GM18861 (cell line): ENCODE results near the gene NLGN1.

Experiments used
- ATAC-seq: cut with Tn5 transposase; IDR thresholded peaks from one replicate; pipeline ENCODE4 v1.9.1; 2021; ENCODE audit not compliant: unreplicated experiment

Gene NLGN1

DNA sequence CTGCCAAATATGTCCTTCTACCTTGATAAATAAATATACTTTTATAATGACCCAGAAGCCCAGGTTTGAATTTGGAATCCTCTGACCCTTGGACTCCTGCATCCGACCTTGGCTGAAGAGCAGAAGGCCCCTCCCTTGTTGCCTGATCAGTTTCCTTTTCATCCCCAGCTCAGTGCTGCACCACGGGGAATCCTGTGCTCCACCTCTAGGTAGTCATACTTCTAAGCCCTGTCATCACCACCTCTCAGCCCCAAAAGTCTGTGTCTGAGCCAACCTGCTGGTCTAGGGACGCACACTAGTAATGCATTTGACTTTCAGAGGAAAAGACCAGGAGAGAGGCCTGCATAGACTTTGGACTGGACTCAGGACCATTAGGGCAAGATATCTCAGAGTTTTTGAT is 310.6 kb downstream of the NLGN1 start:
- no peak for ATAC-seq

DNA sequence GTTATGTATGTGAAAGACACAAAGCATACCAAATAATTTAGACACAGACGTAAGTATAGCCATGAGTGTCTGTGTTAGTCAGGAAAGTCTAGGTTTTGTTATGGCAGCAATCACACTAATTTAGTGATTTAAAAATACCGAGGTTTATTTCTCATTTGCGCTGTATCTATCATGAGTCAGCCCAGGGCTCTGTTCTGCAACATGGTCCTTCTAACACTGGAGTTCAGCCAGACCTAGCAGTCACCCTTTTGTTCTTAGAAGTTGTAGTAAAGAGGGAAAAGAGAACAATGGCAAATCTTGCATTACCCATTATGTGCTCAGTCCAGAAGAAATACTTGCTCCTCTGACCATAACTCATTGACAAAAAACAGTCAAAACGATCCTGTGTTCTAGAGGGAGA is 311.5 kb downstream of the NLGN1 start:
- ATAC-seq = no peak

DNA sequence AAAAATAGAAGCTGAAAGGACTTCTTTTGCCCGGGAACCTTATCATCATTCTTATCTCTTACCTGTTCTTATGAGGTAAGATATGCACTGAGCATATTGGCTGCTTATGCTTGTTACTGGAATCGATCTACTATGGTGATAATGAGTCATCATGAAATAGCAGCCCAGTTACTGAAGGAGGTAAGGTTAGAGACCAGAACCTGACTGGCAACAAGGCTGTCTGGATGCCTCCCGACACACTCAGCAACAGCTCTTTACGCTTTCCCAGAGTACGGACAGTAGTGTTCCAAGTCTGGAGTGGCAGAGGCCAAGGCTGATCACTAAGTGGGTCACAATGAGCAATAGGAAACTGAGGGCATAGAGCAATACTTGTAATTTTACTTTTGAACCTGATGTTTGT is 314.1 kb downstream of the NLGN1 start:
- no peak for ATAC-seq

DNA sequence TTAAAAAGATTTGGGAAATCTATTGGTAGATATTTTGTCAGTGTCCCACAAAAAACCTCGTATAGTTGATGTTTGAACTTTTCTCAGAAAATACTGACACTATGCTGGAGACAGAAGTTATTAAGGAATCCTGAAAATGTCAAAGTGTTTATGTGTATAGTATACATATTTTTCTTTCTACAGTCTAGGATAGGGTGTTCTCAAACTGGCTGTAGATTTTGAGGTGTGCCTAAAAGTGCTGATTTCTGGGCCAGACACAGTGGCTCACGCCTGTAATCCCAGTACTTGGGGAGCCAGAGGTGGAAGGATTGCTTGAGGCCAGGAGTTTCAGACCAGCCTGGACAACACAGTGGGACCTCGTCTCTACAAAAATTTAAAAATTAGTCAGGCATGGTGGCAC is 322.0 kb downstream of the NLGN1 start:
- no peak for ATAC-seq

DNA sequence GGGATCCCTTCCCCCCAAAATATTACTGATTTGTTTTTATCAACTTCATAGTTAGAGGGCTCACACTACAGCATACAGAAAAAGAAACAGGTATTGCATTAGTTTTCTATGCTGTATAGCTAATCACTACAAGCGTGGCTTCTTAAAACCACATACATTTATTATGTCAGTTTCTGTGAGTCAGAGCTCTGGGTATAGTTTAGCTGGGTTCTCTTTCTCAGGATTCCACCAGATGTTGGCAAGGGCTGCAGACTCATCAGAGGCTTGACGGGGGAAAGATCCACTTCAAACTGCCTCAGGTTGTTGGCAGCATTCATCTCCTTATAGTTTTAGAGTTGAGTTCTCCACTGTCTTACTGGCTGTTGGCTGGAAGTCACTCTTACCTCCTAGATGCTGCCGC is 328.0 kb downstream of the NLGN1 start:
- ATAC-seq = no peak

DNA sequence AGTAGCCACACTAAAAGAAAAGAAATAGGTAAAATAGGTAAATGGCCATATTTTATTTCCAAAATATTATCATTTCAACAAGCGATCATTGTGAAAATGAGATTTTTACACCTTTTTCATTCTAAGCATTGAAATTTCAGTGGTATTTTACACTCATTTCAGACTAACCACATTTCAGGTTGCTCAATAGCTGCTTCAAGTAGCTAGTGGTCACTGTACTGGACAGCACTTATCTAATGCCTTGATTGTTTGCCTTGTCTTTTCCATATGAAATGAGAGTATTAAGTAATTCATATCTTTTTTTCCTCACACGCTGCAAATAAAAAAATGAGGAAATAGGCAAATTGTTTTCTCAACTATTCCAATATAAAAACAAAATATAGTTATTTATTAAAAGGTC is 332.8 kb downstream of the NLGN1 start:
- ATAC-seq = no peak

DNA sequence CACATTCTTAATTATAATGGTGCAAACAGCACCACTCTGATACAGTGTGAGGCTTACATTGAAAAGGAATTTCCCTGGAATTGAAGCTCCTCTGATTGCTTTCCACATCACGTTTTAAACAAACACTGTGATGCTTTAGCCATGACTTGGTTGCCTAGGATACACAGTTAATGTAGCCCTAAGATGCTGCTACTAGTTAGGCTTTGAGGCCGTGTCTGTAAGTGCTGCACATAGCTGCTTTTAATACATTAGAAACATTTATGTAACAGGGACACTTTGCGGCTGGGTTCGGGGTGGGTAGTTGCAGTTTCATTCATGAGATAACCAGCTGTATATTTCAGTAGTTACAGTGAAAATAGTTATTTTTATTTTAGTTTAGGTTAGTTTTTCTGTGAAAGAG is 334.7 kb downstream of the NLGN1 start:
- ATAC-seq = no peak

DNA sequence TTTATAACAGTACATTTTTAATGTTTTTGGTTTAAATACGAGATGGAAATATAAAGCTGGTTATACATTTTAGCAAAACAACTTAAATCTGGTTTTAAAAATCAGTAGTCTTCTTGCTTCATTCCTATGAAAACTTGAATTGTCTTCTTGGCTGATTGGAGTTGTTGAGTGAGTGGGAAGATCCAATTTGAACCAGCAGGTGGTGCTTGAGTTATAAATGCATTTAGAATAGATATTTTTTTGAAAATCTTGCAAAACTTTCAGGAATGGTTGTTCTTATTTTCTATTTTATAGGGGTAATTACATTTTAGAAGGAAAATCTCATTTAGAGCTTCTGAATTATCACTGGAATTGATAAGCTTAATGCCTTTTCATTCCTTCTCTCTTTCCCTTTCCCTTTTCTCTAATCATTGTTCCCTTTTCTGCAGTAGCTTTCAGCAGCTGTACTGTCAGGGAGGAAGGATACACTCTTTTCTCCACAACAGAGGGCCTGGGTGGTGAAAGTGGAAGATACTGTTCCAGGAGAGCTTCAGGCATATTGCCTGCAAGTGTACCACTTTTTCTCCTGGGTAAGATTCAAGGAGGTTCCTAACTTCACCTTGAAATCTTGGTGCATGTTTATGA is 335.6 kb downstream of the NLGN1 start:
- no peak for ATAC-seq

DNA sequence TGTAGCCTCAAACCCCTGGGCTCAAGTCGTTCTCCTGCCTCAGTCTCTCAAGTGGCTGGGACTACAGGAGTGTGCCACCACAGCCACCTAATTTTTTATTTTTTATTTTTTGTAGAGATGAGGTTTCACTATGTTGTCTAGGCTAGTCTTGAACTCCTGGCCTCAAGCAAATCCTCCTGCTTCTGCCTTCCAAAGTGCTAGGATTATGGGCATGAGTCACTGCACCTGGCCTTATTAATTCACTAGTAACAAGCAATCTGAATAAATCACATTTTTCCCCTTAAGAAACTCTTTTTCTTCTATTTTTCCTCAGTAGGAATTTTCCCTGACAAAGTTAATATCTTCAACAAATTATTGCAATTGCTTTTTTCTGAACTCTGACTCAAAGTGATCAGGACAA is 336.9 kb downstream of the NLGN1 start:
- no peak for ATAC-seq

DNA sequence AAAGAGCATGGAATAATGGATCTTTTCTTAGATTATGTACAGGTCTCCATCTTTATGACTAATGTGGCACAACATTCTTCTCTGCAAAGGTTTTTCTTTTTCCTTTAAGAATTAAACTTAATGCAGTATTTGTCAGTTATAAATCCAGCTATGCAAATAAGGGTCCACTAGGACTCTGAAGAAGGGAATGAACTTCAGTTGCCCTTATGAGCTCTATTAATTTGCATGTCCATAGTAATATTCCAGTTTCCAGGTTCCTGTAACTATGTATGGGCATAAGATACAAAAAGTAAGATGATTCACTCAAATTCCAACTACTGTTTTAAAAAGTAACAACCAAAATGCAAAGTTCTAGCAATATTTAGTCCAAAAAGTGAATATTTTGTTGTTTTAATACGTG is 337.4 kb downstream of the NLGN1 start:
- no peak for ATAC-seq

DNA sequence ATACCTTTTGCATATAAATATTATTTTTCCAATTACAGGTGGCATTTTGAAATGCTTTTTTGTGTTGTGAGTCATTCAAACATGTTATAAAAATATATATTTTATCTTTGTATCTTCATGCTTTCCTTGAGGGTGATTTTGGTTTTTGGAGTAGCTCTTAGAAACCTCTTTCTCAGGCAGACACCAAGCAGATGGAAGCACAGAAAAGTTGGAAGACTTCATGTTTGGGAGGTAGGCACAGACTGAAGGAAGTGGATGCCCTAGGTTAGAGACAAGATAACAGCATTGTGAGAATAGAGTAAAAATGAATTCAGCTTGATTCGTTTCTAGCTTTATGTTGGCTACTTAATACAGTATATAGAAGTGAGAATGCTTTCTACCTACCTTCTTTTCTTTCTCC is 338.3 kb downstream of the NLGN1 start:
- no peak for ATAC-seq

DNA sequence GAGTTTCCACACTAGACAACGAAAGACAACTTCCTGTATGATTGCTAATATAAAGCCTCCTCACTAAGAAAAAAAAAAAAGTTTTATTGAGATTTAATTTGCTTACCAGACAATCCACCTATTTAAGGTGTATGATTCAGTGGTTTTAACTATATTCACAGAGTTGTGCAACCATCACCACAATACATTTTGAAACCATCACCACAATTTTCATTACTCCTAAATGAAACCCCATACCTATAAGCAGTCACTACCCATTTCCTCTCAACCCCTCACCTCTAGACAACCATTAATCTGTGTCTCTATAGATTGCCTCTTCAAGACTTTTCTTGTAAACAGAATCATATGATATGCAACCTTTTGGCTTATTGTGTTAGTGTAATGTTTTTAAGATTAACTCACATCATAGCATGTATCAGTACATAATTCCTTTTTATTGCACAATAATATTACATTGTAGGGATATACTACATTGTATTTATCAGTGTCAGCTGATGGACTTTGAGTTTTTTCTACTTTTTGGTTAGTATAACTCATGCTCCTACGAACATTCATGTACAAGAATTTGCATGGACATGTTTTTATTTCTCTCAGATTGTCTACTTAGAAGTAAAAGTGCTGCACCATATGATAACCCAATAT is 339.7 kb downstream of the NLGN1 start:
- no peak for ATAC-seq

DNA sequence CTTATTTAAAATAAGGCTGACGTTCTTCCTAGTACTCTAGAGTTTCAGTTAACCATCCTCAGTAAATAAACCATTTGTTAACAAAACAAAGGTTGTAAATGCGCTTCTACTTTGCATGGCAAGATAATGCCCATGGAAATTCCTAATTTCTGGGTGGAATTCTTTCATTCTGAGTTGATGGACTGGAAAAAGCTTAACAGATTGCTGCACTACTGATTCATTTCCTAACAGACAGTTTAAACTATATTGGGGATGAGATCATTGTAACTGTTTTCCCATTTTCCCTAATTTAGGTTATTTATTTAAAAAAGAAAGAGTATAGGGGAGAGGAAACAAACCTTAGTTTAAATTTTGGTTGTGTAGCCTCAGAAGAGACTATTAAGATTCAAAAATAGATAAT is 342.2 kb downstream of the NLGN1 start:
- no peak for ATAC-seq

DNA sequence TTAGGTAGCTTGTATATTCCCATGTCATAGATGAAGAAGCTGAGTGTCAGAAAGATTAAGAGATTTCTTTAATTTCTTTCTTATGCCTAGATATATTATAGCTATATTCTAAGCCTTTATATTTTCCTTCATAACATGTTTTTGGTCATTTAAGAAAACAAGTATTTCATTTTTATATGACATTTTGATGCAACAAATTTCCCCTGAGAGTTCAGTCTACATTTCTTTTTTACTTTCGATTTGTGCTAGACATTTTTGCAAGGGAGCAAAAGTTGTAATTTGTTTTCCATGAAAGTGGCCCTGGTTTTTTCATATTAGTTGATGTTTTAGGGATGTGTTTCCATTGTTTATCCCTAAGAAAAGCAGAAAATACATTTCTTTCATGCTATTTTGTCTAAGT is 344.9 kb downstream of the NLGN1 start:
- ATAC-seq = no peak

DNA sequence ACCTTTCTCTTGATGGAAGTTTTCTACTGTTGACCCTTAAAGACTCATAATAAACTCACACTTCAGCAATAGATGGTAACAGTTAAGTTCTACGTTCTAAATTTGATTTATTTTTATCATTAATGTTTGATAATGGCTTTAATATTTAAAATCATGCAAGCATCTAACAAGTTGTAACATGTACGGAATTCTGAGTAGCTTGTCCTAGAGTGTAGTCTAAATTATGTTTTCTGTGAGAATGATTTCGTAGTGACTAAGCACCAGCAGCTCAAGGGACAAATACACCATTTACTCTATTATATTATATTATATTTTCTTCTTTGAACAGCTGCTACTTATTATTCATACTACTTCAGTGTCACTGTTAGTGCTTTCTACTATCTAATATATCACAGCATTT is 345.6 kb downstream of the NLGN1 start:
- ATAC-seq = no peak

DNA sequence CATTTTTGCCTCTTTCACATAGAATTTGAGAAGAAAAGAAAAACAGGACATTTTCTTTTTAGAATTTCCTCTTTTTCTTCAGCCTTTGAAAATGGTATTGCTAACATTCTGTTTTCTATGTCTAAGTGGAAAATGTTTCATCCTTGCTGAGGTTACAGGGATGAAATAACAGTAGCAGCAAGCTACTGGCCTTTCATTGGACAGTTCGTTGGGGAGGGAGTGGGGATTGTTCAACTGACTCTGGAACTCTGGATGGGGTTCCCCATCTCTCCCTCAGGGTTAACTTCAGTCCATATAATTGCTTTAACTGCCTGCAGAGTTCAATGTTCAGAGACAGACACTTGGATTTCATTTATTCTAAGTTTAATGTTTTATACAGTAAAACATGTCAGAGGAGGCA is 346.0 kb downstream of the NLGN1 start:
- no peak for ATAC-seq

DNA sequence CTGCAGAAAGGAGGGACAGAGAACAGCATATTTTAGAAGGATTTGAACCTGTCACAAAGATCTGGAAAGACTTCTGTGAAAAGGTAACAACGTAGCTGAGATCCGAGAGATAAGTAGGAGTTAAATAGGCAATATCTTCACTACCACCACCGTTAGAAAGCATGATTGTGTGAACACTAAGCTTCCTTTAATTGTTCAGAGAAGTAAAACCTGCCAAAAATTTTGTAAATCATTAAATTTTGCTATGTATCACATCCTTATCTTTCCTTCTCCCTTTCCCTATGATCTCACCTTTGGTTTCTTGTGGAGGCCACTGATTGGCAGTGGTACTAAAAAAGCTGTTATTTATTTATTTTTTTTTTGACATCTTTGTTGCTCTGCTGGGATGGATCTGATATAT is 346.9 kb downstream of the NLGN1 start:
- no peak for ATAC-seq

DNA sequence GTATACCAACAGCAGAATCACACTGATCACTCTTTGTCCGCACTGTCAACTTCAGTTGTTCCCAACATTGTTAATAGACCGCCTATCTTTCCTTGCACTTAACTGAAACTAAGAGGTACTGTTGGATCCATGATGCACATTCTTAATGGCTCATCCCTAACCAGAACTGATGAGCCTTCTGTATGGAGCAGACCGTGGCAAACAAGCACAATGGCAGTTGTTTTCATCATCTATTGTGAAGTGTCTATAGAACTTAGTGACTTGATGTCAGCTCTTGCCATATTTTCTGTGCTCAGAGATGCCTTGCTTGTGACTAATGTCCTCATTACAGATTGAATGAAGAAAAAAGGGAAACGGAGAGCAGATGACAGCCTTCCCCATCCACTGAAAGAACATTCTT is 347.4 kb downstream of the NLGN1 start:
- ATAC-seq = no peak

DNA sequence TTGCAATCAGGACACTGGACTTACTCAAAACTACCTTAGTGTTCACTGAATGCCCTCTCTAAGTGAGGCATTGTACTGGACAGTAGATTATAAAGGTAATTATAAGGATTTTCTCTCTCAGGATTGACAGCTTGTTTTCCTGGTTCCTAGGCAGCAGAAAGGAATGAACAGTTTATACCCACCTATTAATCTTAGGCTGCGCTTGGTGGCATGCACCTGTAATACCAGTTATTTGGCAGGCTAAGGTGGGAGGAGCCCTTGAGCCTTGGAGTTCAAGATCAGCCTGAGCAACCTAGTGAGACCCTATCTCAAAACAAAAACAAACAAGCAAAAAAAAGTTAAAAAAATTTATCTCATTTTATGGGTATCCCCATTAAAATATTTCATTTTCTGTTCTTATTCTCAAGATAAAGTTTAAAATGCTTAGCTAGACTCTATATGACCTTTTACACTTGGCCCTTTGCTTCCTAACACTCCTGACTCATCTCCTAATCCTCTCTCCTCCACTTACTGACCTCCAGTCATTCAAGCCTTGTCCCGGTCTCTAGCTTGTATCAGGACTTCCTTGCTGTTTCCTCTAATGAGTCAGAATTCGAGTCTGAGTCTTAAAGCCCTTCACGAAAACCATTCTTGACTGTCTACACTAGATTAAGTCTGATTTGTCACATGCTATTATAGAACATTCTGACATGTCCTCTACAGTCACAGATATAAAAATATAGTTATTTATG is 348.6 kb downstream of the NLGN1 start:
- ATAC-seq = no peak

DNA sequence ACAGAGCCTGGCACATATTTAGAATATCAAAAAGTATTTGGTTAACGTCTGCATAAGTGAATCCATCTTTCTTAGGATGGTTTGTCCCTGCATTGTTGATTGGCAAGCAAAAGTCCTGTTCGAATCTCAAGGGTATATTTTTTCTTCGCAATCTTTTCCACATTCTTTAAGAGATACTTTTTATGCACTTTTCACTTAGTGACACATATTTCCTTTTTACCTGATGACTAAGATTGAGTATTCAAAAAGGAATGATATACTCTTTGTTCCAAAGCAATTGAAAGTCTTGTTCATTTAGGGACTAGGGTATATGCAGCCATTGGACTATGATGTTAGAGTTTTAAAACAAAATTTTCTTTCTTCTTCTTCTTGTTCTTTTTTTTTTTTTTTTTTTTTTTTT is 349.9 kb downstream of the NLGN1 start:
- no peak for ATAC-seq

DNA sequence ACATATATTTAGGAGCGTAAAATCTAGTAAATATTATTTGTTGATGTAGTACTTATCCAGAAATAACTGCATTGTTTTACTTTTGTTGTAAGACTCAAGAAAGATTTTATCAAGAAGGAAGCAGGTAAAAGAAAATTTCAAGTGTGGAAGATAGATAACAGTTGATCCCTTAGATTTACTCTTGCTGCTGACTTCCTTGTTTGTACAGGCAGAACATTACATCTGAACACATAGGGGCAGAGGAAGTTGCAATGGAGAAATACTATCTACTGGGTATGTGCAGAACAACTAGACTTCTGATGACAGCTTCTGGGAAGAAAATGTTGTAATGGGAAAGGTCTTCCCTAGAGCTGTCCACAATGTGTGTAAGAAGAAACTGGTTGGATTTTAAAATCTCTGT is 350.6 kb downstream of the NLGN1 start:
- ATAC-seq = no peak

DNA sequence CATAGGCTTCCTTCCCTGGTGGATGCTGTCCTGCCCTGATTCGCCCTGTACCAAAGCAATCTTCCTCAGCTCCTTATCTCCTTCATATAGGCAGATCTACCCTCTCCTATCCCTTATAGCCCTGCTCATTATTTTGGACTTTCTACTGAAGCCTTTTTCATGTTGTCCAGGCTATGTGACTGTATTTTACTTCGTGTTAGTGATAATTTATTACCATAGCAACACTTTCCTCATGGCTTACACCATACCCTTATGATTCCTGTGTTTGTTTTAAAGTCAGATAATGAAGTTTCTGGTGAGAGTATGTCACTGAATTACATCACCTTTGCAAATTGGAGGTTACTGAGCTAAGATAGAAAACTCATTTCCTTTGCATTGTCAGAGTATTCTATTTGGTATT is 352.6 kb downstream of the NLGN1 start:
- ATAC-seq = no peak

DNA sequence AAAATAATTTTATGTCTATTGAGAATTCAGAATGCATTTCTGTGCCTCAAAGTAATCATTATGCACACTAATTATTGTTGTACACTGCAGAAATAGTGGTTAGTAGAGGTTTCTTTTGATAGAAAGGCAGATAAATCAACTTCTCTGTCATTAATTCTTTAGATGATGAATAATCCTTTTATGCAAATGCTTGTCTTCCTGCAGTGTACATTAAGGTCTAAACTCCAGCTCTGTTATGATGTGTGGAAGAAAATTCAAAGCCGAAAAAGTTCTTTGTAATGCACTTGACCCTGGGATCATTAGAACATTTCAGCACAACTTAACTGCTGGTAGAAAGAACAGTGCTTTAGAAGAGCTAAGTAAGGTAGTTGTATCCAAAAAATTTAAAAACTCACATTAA is 353.0 kb downstream of the NLGN1 start:
- ATAC-seq = no peak
